ENCODE data around the gene NFU1. TPM values are rescaled to one million over a fixed set of nuclear protein-coding genes. Genes with fewer than 3 reads are reported as not detected.
"Not testable (repeated sequence)": the region's sequence is repeated elsewhere in the genome, so short reads cannot be mapped to it uniquely, and the experiment has no call there.

NFU1 gene
- polyA plus RNA-seq, 4 donors = 52.5 to 79.7 (median 60.3) TPM

DNA sequence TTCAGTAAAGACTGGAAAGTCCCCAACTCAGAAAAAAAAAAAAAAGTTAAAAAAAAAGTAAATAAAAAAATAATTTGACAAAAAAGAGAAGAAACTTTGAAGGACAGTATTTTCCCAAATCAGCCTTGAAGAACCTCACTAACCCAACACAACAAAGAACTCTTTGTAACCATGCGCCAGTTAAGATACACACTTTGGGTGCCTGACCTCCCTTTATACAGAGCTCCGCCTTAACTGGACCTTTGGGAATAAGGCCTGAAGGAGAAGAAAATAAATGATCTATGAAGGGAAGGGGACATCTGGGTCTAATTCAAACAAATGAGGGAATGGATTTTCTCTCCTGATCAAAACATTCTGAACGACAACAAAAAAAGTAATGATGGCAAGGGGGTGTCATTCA, 48.0 kb downstream of the NFU1 start:
- no peak for DNase-seq (ENCODE audit: low read depth in 4 of 4, low spot score in 2 of 4)

DNA sequence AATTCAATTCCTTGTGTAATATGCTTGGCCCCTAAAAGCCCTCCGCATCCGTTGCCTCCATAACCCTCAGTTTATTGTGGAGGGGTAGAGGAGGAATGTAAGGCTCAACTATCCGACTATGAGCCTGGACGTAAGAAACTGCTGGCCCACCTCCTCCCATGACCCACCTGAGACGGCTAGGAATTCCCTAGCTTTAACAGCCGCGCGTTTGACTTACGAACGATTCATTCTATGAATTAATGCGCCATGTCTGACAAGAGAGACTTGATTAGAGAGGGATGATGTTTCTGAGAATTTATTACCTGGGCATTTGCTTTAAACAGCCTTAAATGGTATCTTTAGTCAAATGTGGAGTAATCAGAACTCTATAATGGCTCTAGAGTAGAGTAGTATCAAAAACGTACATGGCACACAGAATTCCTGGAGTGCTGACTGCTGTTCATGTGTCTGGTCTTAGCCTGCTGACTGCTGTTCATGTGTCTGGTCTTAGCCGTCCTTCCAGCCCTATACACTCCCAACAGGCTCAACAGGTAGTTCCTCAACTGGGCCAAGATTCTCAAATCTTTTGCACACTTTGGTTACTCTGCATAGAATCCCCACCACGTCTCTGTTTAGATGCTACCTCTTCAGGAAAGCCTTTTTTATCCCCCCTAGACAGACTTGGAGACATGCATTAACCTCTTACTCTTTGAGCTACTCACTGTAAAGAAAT, 49.3 kb downstream of the NFU1 start:
- DNase-seq (ENCODE audit: low read depth in 4 of 4, low spot score in 2 of 4) = peak in 1 of 4 donors; percentile 15

DNA sequence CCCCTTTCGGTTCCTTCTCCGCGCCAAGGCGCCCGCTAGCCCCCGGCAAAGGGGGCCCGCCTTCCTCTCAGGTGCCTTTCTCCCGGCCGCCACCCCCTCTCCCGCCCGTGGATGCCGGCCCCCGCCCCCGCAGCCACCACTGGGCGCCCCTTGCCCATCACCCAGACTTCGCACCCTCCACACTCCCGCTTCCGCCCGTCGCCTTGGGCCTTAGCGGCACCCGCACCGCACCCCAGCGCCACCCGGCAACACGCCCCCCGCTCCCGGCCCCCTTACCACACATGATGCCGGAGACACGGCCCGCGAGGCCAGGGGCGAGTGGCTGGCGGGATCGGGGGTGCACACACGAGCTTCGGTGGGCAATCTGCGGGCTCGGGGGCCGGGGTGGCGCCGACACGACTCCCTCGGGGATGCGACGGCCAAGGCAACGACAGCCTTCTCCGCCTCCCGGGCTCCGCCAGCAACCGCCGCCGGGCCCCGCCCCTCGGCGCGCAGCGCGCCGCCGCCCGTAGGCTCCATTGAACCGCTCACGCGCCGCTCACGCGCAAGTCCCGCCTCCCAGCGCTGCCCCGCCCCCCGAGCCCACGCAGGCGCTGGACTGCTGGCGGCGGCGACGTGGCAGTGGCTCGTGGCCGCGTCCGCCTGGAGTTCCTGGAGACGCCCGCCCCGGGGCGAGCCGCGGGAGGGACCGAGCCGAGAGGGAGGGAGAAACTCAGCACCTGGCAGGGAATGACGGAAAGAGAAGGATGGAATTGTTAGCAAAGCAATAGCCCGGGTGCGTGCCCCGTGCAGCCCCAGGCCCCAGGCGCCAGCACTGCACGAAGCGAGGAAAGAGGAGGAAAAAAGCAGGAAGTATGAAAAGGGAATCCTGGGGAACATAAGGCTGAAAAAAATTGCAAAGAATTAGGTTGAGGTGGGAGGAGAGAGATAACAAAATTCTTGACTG, 50.2 kb downstream of the NFU1 start, which contains the start of gene GFPT1:
Gene GFPT1 (minus strand): TSS at position 439 of the 946 bp plus-strand sequence. CDS start 156 bp downstream, at position 283.
- DNase-seq (ENCODE audit: low read depth in 4 of 4, low spot score in 2 of 4) = peak; percentile 74 to 90 (median 86)

DNA sequence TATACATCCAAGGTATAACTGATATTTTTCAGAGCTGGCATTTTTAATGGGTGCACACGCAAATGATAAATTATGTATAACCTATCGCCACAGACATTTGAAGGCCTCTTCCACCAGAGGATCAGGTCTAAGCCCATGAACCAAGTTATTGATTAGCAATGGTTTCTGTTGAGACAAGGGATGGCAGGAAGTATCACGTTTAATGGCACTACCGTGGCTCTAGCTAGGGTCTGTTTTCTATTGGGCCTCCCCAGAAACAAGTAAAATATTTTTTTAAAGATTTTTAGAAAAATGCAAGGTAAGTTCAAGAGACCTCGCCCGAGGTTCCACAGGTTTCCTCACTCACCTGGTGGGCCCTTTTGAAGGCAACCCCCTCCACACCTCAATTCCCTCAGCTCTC, 50.9 kb downstream of the NFU1 start:
- no peak for DNase-seq (ENCODE audit: low read depth in 4 of 4, low spot score in 2 of 4)

DNA sequence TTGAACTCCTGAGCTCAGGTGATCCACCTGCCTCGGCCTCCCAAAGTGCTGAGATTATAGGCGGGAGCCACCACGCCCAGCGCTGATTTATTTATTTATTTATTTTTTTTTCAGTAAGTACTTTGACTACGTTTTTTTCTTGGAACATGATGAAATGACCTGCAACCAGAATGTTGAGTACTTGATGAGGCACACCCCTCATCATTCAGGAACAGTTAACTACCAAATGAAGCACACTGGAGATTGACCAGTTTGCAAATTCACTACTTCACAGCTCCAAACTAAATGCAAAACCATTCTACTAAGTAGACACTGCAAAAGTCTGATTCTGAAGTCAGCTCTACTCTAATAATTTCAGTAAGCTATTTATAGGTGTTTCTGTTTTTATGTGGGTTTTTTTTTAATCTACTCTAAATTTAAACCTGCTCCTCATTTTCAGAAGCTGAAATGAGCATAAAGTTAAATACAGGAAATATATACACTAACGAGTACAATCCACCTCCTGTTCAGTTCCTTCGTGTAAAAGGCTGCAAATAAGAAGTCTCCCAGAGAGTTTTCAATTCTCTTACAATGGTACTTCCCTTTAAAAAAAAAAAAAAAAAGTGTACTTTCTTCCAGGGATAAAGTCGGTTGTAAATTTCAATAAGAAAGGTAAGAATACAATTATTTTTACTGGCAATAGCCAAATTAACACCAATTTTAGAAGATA, 51.6 kb downstream of the NFU1 start:
- no peak for DNase-seq (ENCODE audit: low read depth in 4 of 4, low spot score in 2 of 4)

DNA sequence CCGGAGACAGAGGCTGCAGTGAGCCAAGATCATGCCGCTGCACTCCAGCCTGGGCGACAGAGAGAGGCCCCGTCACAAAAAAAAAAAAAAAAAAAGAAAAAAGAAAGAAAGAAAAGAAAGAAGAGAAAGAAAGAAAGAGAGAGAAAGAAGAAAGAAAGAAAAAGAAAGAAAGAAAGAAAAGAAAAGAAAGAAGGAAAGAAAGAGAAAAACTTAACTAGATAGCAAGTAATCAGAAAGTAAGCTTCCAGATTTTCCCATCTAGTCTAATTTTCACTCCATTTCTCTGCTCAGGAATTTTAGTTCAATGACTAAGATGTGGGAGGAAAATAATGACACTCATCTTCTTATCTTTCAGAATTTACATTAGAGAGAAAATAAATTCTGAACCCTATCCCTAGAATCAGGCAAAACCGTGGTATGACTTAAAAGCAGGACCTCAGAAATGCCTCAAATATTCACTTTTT, 52.6 kb downstream of the NFU1 start:
- DNase-seq (ENCODE audit: low read depth in 4 of 4, low spot score in 2 of 4) = no peak

DNA sequence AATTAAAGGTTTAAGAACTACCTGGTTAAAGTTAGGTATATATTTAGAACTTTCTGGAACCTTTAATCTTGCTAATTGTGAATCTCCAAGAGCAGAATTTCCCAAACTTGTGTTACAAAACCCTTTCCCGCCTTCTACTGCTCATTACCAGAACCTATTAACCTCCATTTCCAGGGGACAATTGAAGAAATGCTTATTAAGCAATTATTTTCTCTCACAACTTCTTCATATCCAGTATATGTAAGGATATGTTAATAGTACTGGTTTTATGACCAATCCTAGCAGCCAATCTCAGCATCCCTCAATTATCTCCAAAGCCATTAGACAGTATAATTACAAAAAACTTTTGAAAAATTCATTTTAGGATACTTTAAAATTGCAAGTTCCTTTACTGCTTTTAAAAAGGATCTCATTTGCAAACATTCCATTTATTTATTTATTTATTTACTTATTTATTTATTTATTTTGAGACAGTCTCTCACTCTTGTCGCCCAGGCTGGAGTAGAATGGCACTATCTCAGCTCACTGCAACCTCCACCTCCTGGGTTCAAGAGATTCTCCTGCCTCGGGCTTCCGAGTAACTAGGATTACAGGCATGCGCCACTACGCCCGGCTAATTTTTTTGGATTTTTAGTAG, 53.9 kb downstream of the NFU1 start:
- DNase-seq (ENCODE audit: low read depth in 4 of 4, low spot score in 2 of 4) = no peak

DNA sequence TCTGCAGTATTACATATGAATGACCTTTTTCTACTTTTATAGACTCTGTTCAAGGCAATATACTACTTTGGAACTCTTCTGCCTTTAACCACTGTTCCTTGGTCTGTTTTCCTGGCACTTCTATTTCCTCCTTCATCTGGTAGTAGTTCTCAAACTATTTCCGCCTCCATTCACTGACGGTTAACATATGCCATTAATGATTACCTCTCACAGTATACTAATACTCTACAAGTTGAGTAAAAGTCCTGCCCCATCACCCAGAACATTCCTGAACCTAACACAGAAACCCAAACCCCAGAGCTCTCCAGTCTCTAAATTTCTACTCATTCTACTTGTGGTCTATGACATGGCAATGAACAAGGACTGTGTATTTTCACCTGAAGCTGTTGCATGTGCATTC, 54.7 kb downstream of the NFU1 start:
- no peak for DNase-seq (ENCODE audit: low read depth in 4 of 4, low spot score in 2 of 4)

DNA sequence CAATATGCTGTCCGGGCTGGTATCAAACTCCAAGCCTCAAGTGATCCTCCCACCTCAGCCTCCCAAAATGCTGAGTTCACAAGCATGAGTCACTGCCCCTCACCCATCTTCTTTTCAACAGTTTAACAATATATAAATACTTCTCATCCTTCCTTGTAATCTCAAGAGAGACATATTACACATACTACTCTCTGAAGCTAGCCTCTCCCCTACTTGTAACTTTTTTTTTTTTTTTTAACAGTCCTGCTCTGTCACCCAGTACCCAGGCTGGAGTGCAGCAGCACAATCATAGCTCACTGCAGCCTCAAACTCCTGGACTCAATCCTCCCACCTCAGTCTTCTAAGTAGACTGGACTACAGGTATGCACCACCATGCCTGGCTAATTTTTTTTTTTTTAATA, 55.9 kb downstream of the NFU1 start:
- no peak for DNase-seq (ENCODE audit: low read depth in 4 of 4, low spot score in 2 of 4)

DNA sequence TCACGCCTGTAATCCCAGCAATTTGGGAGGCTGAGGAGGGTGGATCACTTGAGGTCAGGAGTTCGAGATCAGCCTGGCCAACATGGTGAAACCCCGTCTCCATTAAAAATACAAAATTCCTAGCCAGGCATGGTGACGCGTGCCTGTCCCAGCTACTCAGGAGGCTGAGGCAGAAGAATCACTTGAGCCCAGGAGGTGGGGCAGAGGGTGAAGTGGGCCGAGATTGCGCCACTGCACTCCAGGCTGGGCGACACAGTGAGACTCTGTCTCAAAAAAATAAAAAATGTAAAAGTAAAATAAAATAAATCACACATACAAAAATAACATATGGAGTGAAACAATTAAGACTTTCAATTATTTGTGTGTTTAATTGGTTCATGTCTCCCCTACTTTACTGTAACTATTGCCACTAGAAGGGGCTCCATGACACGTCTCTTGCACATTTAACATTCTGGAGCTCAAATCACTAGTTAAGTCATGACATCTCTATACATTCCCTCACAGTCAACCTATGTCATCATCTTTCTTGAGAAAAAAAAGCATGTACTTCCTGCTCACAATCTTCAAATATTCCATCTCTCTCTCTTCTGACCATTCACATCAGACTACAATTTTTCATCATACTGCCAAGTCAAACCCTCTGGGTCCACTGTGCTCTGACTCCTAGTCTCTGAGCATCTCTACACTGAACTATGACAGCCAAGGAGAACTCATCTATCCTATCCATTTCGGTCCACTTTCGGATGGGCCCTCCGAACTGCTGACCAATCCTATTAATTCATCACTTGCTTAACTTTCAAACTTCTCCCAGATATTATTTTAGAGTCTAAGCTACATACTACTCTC, 56.9 kb downstream of the NFU1 start:
- no peak for DNase-seq (ENCODE audit: low read depth in 4 of 4, low spot score in 2 of 4)

DNA sequence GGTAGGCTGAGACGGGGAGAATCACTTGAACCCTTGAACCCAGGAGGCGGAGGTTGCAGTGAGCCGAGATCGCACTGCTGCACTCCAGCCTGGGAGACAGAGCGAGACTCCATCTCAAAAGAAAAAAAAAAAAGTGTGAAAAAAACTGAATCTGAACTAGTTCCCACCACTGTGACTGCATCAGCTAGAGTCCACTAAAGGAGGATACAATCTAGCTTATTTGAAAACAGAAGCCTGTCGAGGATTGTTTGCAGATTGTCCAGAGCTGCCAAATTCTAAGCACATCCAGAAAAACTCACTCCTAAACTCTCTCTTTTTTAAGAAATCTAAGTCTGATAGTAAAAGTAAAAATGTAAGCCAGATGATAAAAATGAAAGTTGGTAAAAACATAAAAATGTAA, 60.8 kb downstream of the NFU1 start:
- DNase-seq (ENCODE audit: low read depth in 4 of 4, low spot score in 2 of 4) = no peak

DNA sequence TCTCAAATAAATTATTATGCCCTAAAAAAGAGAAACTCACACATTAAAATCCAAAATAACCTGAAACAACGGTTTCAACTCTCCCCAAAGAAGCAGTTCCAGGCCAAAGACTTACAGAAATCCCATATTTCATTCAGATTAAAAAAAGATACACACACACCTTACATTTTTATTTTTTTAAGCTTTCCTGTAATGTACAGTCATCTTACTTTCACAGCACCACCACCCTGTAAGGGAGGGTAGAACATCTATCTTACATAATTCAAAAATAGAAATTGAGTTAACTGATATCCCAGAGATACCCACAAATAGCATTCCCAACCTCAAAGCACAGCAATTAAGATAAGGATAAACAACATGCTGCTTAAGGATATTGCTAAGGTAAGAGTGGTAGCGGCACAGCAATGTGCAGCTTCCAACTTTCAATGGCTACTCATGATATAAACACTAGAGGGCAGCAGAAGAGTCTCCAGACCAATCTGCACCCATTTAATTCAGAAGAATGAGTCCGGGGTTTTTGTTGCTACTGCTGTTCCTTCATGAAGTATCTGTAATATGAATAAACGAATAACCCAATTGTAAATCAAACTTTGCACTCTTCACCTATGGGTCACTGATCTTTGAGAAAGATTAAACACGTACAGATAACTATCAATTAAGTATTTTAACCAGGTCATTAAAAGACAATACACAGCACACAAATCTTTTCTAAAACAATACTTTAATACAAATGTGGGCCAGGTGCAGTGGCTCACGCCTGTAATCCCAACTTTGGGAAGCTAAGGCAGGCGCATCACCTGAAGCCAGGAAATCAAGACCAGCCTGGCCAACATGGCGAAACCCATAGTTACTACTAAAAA, 61.5 kb downstream of the NFU1 start:
- DNase-seq (ENCODE audit: low read depth in 4 of 4, low spot score in 2 of 4) = no peak

DNA sequence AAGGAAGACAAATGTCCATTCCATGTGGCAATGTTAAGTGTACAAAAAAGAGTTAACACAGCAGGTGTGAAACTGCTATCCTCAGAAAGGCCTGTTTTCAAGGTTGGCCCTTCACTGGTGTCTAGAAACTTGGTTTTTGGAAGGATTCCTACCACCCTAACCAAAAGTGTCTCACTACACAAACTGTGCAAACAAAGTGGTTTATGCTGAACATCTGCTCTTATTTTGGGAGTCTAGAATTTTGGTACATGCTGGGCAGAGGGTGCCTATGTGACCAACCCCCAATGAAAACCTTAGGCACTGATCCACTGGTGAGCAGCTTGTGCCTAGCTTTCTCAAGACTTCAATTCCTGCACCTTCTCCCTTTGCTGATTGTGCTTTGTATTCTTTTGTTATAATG, 64.5 kb downstream of the NFU1 start:
- no peak for DNase-seq (ENCODE audit: low read depth in 4 of 4, low spot score in 2 of 4)

DNA sequence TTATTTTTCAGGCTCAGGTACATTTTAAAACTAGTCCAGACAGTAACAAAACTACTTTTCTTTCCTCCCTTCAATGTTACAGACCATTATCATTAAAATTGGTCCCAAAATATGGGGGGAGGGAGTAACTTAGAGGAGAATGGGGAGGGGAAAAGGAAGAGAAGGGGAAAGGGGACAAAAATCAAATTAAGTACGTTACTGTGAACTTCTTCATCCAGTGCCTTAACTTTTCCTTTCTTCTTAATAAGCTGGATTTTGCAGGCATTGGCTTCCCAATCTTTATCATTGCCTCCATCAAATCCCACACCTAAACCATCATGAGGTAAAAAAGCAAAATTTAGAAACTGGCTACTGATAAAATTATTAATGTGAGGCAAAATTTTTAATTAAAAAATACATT, 67.4 kb downstream of the NFU1 start:
- DNase-seq (ENCODE audit: low read depth in 4 of 4, low spot score in 2 of 4) = no peak

DNA sequence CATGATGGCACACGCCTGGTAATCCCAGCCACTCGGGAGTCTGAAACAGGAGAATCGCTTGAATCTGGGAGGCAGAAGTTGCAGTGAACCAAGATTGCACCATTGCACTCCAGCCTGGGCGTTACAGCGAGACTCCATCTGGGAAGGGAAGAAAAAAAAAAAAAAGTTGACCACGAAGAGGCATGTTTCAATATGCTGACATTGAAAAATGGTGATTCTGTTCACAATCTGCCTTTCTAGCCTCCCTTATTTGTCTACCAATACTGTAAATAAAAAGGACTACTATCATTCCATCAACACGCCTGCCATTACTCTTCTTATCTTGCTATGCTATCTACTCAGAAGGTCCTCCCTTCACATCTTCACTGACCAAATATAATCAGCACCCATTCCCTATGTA, 68.6 kb downstream of the NFU1 start:
- no peak for DNase-seq (ENCODE audit: low read depth in 4 of 4, low spot score in 2 of 4)

DNA sequence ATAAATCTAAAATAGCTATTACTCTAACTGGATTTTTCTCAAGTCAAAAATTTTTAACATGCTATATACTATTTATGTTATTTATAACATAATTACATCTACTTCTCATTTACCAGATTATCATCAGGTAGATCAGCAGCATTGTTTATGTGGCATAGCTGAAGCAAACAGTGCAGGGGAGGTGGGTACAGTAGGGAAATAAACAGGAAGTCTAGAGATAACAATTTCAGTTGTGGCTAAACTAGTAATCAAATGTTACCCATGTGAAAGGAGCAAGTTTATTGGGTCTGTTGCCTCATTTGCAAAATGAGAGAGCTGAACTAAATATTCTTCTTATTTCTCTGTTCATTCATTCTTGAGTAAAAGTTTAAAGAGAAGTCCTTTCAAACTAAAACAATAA, 77.9 kb downstream of the NFU1 start:
- DNase-seq (ENCODE audit: low read depth in 4 of 4, low spot score in 2 of 4) = no peak

DNA sequence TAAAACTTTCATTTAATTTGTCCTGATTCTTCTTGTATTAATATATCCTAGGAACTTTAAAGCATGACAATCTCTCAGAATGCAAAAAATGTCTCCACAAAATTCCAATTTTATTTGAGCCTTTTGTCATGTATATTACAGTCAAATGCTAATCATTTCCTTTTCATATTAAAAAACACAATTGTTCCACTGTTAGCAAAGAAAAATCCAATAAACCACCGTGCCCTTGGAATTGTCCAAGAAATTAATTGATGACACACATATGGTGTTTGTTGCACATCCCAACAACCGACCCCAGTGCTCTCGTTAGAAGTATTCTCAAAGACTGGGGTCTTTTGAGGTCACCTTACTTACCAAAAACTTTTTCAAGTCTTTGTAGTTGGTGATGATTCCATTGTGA, 78.3 kb downstream of the NFU1 start:
- no peak for DNase-seq (ENCODE audit: low read depth in 4 of 4, low spot score in 2 of 4)

DNA sequence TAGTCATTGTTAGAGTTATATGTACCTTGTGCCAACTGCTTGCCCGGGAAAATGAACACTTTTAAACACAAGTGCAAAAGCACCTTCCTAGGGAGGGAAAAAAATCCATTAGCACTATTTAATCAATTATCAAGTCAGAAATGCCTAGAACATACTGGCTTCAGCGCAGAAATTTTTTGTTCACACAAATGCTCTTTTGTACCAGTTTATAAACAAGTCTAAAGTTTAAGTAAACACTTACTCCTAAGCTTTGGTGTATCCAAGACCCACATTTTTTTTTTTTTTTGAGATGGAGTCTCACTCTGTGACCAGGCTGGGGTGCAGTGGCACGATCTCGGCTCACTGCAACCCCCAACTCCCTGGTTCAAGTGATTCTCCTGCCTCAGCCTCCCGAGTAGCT, 80.8 kb downstream of the NFU1 start:
- no peak for DNase-seq (ENCODE audit: low read depth in 4 of 4, low spot score in 2 of 4)

DNA sequence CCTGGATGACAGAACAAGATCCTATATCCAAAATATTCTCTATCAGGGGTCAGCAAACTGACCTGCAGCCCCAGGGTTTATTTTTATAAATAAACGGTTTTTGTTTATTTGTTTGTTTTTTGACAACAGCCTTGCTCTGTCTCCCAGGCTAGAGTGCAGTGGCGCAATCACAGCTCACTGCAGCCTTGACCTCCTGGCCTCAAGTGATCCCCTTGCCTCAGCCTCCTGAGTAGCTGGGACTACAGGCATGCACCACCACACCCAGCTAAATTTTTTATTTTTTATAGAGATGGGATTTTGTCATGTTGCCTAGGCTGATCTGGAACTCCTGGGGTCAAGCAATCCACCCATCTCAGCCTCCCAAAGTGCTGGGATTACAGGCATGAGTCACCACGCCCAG, 82.3 kb downstream of the NFU1 start:
- not testable (repeated sequence) for DNase-seq (ENCODE audit: low read depth in 4 of 4, low spot score in 2 of 4)
